Mesendoderm (in vitro differentiated cells): ENCODE results near the gene HSPA12B.

Experiments
- DNase-seq: peaks from one replicate; pipeline ENCODE4 v3.0.0; 2013
- H2AK5ac ChIP-seq: 2 replicates; pipeline ENCODE4 v1.6.1; 2013; ENCODE audit warnings: low read length, inconsistent platforms
- H2BK120ac ChIP-seq: 2 replicates; pipeline ENCODE4 v1.6.1; 2013; ENCODE audit warnings: low read depth, mild to moderate bottlenecking, low read length, moderate library complexity, mixed read lengths
- H2BK15ac ChIP-seq: replicated peaks from 2 replicates; pipeline ENCODE4 v1.6.1; 2013; ENCODE audit warnings: low read depth, mild to moderate bottlenecking, moderate library complexity
- H2BK5ac ChIP-seq: 2 replicates; pipeline ENCODE4 v1.6.1; 2013; ENCODE audit warnings: low read length, inconsistent platforms
- H3K18ac ChIP-seq: 2 replicates; pipeline ENCODE4 v1.6.1; 2013; ENCODE audit warnings: mild to moderate bottlenecking, low read length, mixed read lengths
- H3K23ac ChIP-seq: one replicate; pipeline ENCODE4 v1.6.1; 2013; ENCODE audit warnings: low read length
- H3K27ac ChIP-seq: 2 replicates; pipeline ENCODE4 v1.5.1; 2013; ENCODE audit warnings: low read depth, mild to moderate bottlenecking, inconsistent platforms, low read length, moderate library complexity
- H3K27me3 ChIP-seq: 2 replicates; pipeline ENCODE4 v1.6.1; 2013; ENCODE audit warnings: low read length, control low read depth, mild to moderate bottlenecking, inconsistent platforms; ENCODE audit not compliant: insufficient read depth, poor library complexity
- H3K36me3 ChIP-seq: 2 replicates; pipeline ENCODE4 v1.6.1; 2013; ENCODE audit warnings: low read length, inconsistent platforms; ENCODE audit not compliant: control insufficient read depth, insufficient read depth
- H3K4ac ChIP-seq: one replicate; pipeline ENCODE4 v1.6.1; 2013; ENCODE audit warnings: low read depth, mild to moderate bottlenecking, low read length, moderate library complexity
- H3K4me1 ChIP-seq: 2 replicates; pipeline ENCODE4 v1.6.1; 2013; ENCODE audit warnings: low read depth, low read length, inconsistent platforms; ENCODE audit not compliant: control insufficient read depth
- H3K4me2 ChIP-seq: 2 replicates; pipeline ENCODE4 v1.6.1; 2013; ENCODE audit warnings: low read length
- H3K4me3 ChIP-seq: 2 replicates; pipeline ENCODE4 v1.5.1; 2013; ENCODE audit warnings: mild to moderate bottlenecking, low read length
- H3K56ac ChIP-seq: one replicate; pipeline ENCODE4 v1.6.1; 2013; ENCODE audit warnings: low read length
- H3K79me1 ChIP-seq: 2 replicates; pipeline ENCODE4 v1.6.1; 2013; ENCODE audit warnings: low read length, inconsistent platforms
- H3K79me2 ChIP-seq: 2 replicates; pipeline ENCODE4 v1.6.1; 2013; ENCODE audit warnings: mild to moderate bottlenecking, low read length; ENCODE audit not compliant: control insufficient read depth, insufficient read depth
- H3K9ac ChIP-seq: 2 replicates; pipeline ENCODE4 v1.6.1; 2013; ENCODE audit warnings: low read length, inconsistent platforms
- H4K5ac ChIP-seq: one replicate; pipeline ENCODE4 v1.6.1; 2013; ENCODE audit warnings: low read length
- H4K8ac ChIP-seq: one replicate; pipeline ENCODE4 v1.6.1; 2013; ENCODE audit warnings: low read depth, mild to moderate bottlenecking, control low read depth, low read length, moderate library complexity
- WGBS: extraction: QIAGEN DNeasy Blood & Tissue Kit; methylation state at CpG from one replicate; pipeline ENCODE4 v1.1.7; 2013; ENCODE audit warnings: low lambda C conversion rate, missing lambda C conversion rate; ENCODE audit not compliant: insufficient coverage; ENCODE audit errors: extremely low coverage; 5-methylcytosine and 5-hydroxymethylcytosine counted together

HSPA12B gene

DNA sequence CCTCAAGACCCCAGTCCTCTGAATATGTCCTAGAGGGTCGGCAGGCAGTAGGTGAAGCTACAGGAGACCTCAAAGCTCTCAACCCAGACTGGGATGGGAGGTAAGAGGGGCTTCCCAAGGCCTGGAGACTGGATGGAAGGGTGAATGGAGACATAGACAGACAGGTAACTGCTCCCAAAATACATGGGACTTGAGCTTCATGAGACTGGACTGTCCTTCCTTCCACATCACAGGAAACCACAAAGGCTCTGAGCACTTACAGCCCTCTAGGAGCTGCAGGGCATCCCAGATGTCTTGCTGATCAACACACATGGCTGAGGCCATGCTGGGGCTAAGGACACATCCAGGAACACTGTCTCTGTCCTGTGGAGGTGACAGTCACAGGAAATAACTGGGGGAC lies 11.6 kb downstream of the HSPA12B start:
- Histone ChIP-seq H2BK5ac (no peak overlapping the region), H2AK5ac (no peak overlapping the region), H3K79me2 (no peaks in the 10 kb centered on the region), H3K4ac (no peak overlapping the region), H3K56ac (no peak overlapping the region), H3K4me2 (no peak overlapping the region), H3K27me3 (no peaks in the 10 kb centered on the region), H3K36me3 (no peaks in the 10 kb centered on the region), H3K27ac (no peak overlapping the region), H2BK15ac (no peak overlapping the region), H3K4me3 (no peak overlapping the region), H4K5ac (no peak overlapping the region), H3K23ac (no peak overlapping the region), H3K79me1 (no peaks in the 10 kb centered on the region), H3K9ac (no peak overlapping the region), H3K4me1 (no peaks in the 10 kb centered on the region), H4K8ac (no peak overlapping the region), H2BK120ac (no peak overlapping the region), H3K18ac (no peak overlapping the region)
- no peak for DNase-seq
- WGBS: no CpG with 5 or more reads among the region's 1 CpG

DNA sequence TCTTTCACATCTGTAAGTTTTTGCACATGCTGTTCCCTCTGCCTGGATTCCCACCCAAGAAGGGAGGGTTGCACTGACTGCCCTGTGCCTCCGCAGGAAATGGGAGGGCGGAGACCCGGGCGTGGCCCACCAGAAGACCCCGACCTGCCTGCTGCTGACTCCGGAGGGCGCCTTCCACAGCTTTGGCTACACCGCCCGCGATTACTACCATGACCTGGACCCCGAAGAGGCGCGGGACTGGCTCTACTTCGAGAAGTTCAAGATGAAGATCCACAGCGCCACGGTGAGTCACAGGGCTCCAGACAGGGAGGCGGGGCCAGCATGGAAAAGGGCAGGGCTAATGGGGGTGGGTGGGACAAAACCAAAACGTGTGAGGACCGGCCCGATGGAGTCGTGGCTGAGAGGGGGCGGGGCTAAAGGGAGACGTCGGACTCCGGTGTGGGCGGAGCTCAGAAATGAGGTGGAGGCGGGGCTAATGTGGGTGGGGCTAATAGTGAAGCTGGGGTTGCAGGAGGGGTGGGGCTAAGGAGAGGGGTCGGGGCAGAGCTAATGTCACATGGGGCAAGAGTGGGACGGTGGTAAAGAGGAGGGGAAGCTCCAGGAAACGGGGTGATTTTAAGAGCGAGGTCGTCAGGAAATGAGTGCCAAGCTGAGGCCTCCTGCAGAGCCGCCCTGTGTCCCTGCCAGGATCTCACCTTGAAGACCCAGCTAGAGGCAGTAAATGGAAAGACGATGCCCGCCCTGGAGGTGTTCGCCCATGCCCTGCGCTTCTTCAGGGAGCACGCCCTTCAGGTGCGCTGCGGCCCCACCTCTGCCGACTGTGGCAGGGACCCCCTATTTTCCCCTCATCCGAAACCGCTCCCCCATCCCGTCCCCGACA lies 12.6 kb downstream of the HSPA12B start:
- peak; percentile 98 for DNase-seq
- no CpG with 5 or more reads among the region's 45 CpGs for WGBS
- peak overlapping the region; percentile 49 for H3K4me3 ChIP-seq

GRCh38 chr20:3745686-3746173 lies 13.2 kb downstream of the HSPA12B start:
- Histone ChIP-seq H2BK15ac (no peak overlapping the region), H3K27me3 (peaks cover under 1% of the 10 kb centered on the region), H2BK5ac (no peak overlapping the region), H4K8ac (no peak overlapping the region), H3K4me1 (no peaks in the 10 kb centered on the region), H3K79me1 (no peaks in the 10 kb centered on the region), H4K5ac (no peak overlapping the region), H3K9ac (peak overlapping the region; percentile 28), H3K56ac (peak overlapping the region; percentile 51), H3K36me3 (no peaks in the 10 kb centered on the region), H3K4ac (no peak overlapping the region), H3K79me2 (no peaks in the 10 kb centered on the region), H3K23ac (no peak overlapping the region), H3K18ac (no peak overlapping the region), H2AK5ac (no peak overlapping the region), H2BK120ac (no peak overlapping the region), H3K4me3 (no peak overlapping the region), H3K4me2 (peak overlapping the region; percentile 50), H3K27ac (no peak overlapping the region)
- WGBS: no CpG with 5 or more reads among the region's 11 CpGs
- DNase-seq: no peak

More for the DNA sequence above, 12.6 kb downstream of the HSPA12B start:
- H2BK120ac ChIP-seq: no peak overlapping the region
- H2BK15ac ChIP-seq: no peak overlapping the region
- H3K9ac ChIP-seq: peak overlapping the region; percentile 68
- no peaks in the 10 kb centered on the region for H3K79me1 ChIP-seq
- no peak overlapping the region for H2BK5ac ChIP-seq
- H4K8ac ChIP-seq: no peak overlapping the region
- no peaks in the 10 kb centered on the region for H3K4me1 ChIP-seq
- peak overlapping the region; percentile 82 for H3K56ac ChIP-seq
- no peaks in the 10 kb centered on the region for H3K36me3 ChIP-seq
- no peak overlapping the region for H4K5ac ChIP-seq
- no peak overlapping the region for H3K4ac ChIP-seq
- H3K4me2 ChIP-seq: peak overlapping the region; percentile 59
- no peaks in the 10 kb centered on the region for H3K27me3 ChIP-seq
- H3K27ac ChIP-seq: no peak overlapping the region
- H3K23ac ChIP-seq: no peak overlapping the region
- no peaks in the 10 kb centered on the region for H3K79me2 ChIP-seq
- H2AK5ac ChIP-seq: no peak overlapping the region
- peak overlapping the region; percentile 39 for H3K18ac ChIP-seq

DNA sequence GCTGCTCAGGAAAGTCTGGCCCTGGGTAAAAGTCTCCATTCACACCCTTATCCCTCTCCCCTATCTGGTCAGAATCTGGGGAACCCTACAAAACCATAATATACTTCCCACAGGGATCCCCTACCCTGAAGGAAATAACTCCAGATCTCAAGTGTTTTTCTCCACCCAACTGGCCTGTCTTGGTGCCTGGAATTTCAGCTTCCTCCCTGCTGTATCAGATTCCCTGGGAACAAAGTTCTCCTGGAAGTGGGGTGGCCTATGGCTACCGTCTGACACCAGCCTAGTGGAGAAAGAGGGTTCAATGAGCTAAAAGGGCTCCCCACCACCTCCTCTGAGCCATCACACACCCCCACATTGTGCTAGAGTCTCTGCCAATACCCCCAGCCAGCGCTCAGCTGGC lies 15.0 kb downstream of the HSPA12B start:
- Histone ChIP-seq H3K23ac (no peak overlapping the region), H3K18ac (no peak overlapping the region), H3K79me1 (no peaks in the 10 kb centered on the region), H3K56ac (no peak overlapping the region), H3K4ac (no peak overlapping the region), H3K27ac (no peak overlapping the region), H3K27me3 (peaks cover 5% of the 10 kb centered on the region), H2BK15ac (no peak overlapping the region), H4K5ac (no peak overlapping the region), H4K8ac (no peak overlapping the region), H3K79me2 (no peaks in the 10 kb centered on the region), H3K9ac (no peak overlapping the region), H3K4me1 (peaks cover 2% of the 10 kb centered on the region), H3K4me3 (no peak overlapping the region), H2BK5ac (no peak overlapping the region), H2AK5ac (no peak overlapping the region), H3K36me3 (no peaks in the 10 kb centered on the region), H2BK120ac (no peak overlapping the region), H3K4me2 (no peak overlapping the region)
- WGBS: no CpG with 5 or more reads among the region's 2 CpGs
- DNase-seq: no peak

DNA sequence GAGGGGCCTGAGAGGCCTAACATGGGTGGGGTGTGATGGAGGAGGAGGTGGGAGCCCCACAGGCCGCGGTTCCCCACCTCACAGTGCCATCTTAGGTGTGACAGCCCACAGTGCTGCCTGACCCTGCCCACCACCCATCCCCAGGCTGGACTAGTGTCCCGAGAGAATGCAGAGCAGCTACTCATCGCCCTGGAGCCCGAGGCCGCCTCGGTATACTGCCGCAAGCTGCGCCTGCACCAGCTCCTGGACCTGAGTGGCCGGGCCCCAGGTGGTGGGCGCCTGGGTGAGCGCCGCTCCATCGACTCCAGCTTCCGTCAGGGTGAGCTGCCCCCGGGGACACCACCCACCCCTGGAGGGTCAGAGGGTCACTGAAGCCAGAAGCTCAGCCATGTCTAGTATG lies 15.6 kb downstream of the HSPA12B start:
- WGBS: no CpG with 5 or more reads among the region's 16 CpGs
- no peaks in the 10 kb centered on the region for H3K79me2 ChIP-seq
- no peak overlapping the region for H3K9ac ChIP-seq
- no peak overlapping the region for H2AK5ac ChIP-seq
- no peak overlapping the region for H4K5ac ChIP-seq
- no peak overlapping the region for H3K4ac ChIP-seq
- no peak overlapping the region for H3K23ac ChIP-seq
- no peak overlapping the region for H4K8ac ChIP-seq
- no peak overlapping the region for H3K18ac ChIP-seq
- no peak overlapping the region for H3K27ac ChIP-seq
- H3K79me1 ChIP-seq: no peaks in the 10 kb centered on the region
- H3K27me3 ChIP-seq: peaks cover 5% of the 10 kb centered on the region
- H3K4me2 ChIP-seq: no peak overlapping the region
- DNase-seq: no peak
- no peak overlapping the region for H2BK15ac ChIP-seq
- no peak overlapping the region for H2BK120ac ChIP-seq
- H3K4me3 ChIP-seq: no peak overlapping the region
- H3K4me1 ChIP-seq: peaks cover 2% of the 10 kb centered on the region
- no peak overlapping the region for H2BK5ac ChIP-seq
- H3K36me3 ChIP-seq: no peaks in the 10 kb centered on the region
- no peak overlapping the region for H3K56ac ChIP-seq
